ENCODE results near the gene TANGO6.

DNA sequence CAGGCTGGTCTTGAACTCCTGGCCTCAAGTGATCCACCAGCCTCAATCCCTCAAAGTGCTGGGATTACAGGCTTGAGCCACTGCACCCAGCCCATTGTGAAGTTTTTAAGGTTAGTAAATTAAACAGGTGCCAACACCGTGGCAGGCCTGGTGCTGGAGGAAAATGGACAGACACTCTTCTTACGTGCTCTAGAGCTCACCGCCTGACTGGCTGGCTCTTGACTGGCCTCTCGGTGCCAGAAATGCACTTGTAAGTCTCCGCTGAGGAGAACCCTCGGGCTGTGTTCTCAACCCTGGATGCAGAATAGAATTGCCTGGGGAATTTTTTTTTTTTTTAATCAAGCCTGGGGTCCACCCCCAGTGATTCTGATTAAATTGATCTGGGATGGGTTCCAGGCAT, 251.9 kb downstream of the TANGO6 start:
- TF ChIP-seq, protein P1, sequence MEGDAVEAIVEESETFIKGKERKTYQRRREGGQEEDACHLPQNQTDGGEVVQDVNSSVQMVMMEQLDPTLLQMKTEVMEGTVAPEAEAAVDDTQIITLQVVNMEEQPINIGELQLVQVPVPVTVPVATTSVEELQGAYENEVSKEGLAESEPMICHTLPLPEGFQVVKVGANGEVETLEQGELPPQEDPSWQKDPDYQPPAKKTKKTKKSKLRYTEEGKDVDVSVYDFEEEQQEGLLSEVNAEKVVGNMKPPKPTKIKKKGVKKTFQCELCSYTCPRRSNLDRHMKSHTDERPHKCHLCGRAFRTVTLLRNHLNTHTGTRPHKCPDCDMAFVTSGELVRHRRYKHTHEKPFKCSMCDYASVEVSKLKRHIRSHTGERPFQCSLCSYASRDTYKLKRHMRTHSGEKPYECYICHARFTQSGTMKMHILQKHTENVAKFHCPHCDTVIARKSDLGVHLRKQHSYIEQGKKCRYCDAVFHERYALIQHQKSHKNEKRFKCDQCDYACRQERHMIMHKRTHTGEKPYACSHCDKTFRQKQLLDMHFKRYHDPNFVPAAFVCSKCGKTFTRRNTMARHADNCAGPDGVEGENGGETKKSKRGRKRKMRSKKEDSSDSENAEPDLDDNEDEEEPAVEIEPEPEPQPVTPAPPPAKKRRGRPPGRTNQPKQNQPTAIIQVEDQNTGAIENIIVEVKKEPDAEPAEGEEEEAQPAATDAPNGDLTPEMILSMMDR (IDR thresholded peaks at IDR 0.05): no peak
- TF ChIP-seq EZH2 (IDR thresholded peaks at IDR 0.05): no peak
- no peak for TF ChIP-seq EZH2phosphoT487 (IDR thresholded peaks at IDR 0.05)
